Sigmoid colon (tissue), 4 donors: ENCODE measurements around the gene BLM.

Source experiments
- CTCF ChIP-seq, 4 experiments: fragments of 450-650 bp in 3 of 4; fragments of 200-600 bp in 1 of 4; IDR thresholded peaks; one replicate each; pipeline ENCODE4 v1.5.1; 2016 to 2019; ENCODE audit warnings: antibody characterized with exemption in 4 of 4, mild to moderate bottlenecking in 3 of 4, moderate library complexity in 2 of 4
- EP300 ChIP-seq, 4 donors: sonication (generic); formaldehyde crosslinking; IDR thresholded peaks; one replicate each; pipeline ENCODE4 v1.6.1; 2017; ENCODE audit warnings: antibody characterized with exemption in 4 of 4
- POLR2AphosphoS5 ChIP-seq, 4 donors: sonication (generic); formaldehyde crosslinking; IDR thresholded peaks; one replicate each; pipeline ENCODE4 v1.6.1; 2017; ENCODE audit warnings: antibody characterized with exemption in 4 of 4

DNA sequence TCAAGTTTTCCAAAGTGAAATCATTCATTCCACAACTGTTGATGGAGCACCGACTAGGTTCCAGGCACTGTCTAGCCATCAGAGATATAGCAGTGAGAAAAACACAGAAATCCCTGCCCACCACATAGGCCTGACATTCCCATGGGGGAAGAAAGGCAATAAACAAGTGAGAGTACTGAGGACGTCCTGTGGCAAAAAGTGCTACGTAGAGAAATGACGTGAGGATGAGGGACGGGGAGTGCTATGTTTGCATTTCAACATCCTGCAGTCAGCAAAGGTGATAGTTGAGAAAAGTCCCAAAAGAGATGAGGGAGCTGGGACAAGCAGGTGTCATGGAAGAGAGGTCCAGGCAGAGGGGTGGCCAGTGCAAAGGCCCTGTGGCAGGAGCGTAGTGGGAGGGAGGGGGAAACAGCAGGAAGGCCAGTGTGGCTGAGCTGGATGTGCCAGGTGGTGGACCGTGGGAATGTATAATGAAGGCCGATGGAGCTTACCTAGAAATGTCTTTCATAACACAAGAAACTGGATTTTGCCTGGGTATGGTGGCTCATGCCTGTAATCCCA is 140.8 kb downstream of the BLM start:
- no peak for TF ChIP-seq CTCF (IDR thresholded peaks at IDR 0.05)
- no peak for TF ChIP-seq POLR2AphosphoS5 (IDR thresholded peaks at IDR 0.05)
- no peak for TF ChIP-seq EP300 (IDR thresholded peaks at IDR 0.05)
